DOHH2 (cell line): ENCODE measurements around the gene FBN3.

Experiments
- H3F3A ChIP-seq: fragments of 200-600 bp; sonication (generic), shearing (Covaris generic); 2 replicates; pipeline ENCODE4 v1.6.0; 2016; ENCODE audit warnings: antibody characterized with exemption, mild to moderate bottlenecking; ENCODE audit not compliant: control insufficient read depth, insufficient read depth
- H3K27ac ChIP-seq: fragments of 200-600 bp; sonication (generic); 2 replicates; pipeline ENCODE4 v1.5.1; 2014; ENCODE audit warnings: low read depth, mild to moderate bottlenecking, low read length, moderate library complexity
- H3K27me3 ChIP-seq: fragments of 200-600 bp; sonication (generic); 2 replicates; pipeline ENCODE4 v1.6.1; 2014; ENCODE audit warnings: mild to moderate bottlenecking, low read length, mixed read lengths; ENCODE audit not compliant: control insufficient read depth
- H3K36me3 ChIP-seq: fragments of 200-600 bp; sonication (generic); 2 replicates; pipeline ENCODE4 v1.6.1; 2014; ENCODE audit warnings: mild to moderate bottlenecking, low read length, moderate library complexity, mixed read lengths; ENCODE audit not compliant: control insufficient read depth
- H3K4me1 ChIP-seq: fragments of 200-600 bp; sonication (generic); 2 replicates; pipeline ENCODE4 v1.6.1; 2014; ENCODE audit warnings: mild to moderate bottlenecking, low read length, mixed read lengths; ENCODE audit not compliant: control insufficient read depth
- H3K4me2 ChIP-seq: fragments of 200-600 bp; sonication (generic); 2 replicates; pipeline ENCODE4 v1.6.0; 2014; ENCODE audit warnings: mild to moderate bottlenecking, low read length, moderate library complexity
- H3K4me3 ChIP-seq: fragments of 200-600 bp; sonication (generic); 2 replicates; pipeline ENCODE4 v1.5.1; 2014; ENCODE audit warnings: mild to moderate bottlenecking, low read length, mixed read lengths
- H3K79me2 ChIP-seq: fragments of 200-600 bp; sonication (generic); 2 replicates; pipeline ENCODE4 v1.6.1; 2014; ENCODE audit warnings: mild to moderate bottlenecking, low read length, mixed read lengths; ENCODE audit not compliant: control insufficient read depth
- H3K9me2 ChIP-seq: fragments of 200-600 bp; sonication (generic); replicated peaks from 2 replicates; pipeline ENCODE4 v1.6.1; 2014; ENCODE audit warnings: mild to moderate bottlenecking, low read length, mixed read lengths; ENCODE audit not compliant: control insufficient read depth
- H3K9me3 ChIP-seq: fragments of 200-600 bp; sonication (generic); 2 replicates; pipeline ENCODE4 v1.6.1; 2014; ENCODE audit warnings: antibody characterized with exemption, low read length, mixed read lengths; ENCODE audit not compliant: control insufficient read depth, insufficient read depth
- H4K20me1 ChIP-seq: fragments of 200-600 bp; sonication (generic); 2 replicates; pipeline ENCODE4 v1.6.0; 2014; ENCODE audit warnings: low read depth, mild to moderate bottlenecking, antibody characterized with exemption, low read length, moderate library complexity; ENCODE audit not compliant: control insufficient read depth, insufficient read depth
- EZH2phosphoT487 ChIP-seq: fragments of 200-600 bp; sonication (generic); IDR thresholded peaks from 2 replicates; pipeline ENCODE4 v1.6.1; 2017; ENCODE audit warnings: borderline replicate concordance, mild to moderate bottlenecking, antibody characterized with exemption, low read length, moderate library complexity, mixed read lengths
- TF ChIP-seq, protein P1 (sequence below): fragments of 200-600 bp; sonication (generic); IDR thresholded peaks from one replicate; pipeline ENCODE4 v1.5.1; 2014; ENCODE audit warnings: antibody characterized with exemption, mild to moderate bottlenecking, low read depth, low read length; ENCODE audit not compliant: poor library complexity, severe bottlenecking

Gene FBN3

DNA sequence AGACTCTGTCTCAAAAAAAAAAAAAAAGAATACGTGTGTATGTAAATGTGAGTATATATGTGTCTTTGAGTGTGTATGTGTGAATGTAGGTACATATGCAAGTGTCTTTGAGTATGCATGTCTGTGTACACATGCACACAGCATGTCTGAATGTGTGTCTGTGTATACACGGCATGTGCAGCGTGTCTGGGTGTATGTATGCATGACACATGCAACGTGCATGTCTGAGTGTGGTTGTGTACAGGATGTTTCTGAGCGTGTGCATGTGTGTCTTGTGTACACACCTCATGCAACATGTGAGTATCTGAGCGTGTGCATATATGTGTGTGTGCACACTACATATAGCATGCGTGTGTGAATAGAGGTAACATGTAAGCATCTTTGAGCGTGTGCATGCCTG lies 20.8 kb downstream of the FBN3 start:
- Histone ChIP-seq H4K20me1 (no peaks in the 10 kb centered on the region), H3K27ac (no peak overlapping the region), H3K4me2 (no peak overlapping the region), H3F3A (no peaks in the 10 kb centered on the region), H3K36me3 (no peaks in the 10 kb centered on the region), H3K4me3 (no peak overlapping the region), H3K4me1 (no peaks in the 10 kb centered on the region), H3K27me3 (no peaks in the 10 kb centered on the region), H3K9me3 (no peaks in the 10 kb centered on the region), H3K9me2 (no peaks in the 10 kb centered on the region), H3K79me2 (no peaks in the 10 kb centered on the region)
- TF ChIP-seq EZH2phosphoT487 = no peak
- TF ChIP-seq, protein P1, sequence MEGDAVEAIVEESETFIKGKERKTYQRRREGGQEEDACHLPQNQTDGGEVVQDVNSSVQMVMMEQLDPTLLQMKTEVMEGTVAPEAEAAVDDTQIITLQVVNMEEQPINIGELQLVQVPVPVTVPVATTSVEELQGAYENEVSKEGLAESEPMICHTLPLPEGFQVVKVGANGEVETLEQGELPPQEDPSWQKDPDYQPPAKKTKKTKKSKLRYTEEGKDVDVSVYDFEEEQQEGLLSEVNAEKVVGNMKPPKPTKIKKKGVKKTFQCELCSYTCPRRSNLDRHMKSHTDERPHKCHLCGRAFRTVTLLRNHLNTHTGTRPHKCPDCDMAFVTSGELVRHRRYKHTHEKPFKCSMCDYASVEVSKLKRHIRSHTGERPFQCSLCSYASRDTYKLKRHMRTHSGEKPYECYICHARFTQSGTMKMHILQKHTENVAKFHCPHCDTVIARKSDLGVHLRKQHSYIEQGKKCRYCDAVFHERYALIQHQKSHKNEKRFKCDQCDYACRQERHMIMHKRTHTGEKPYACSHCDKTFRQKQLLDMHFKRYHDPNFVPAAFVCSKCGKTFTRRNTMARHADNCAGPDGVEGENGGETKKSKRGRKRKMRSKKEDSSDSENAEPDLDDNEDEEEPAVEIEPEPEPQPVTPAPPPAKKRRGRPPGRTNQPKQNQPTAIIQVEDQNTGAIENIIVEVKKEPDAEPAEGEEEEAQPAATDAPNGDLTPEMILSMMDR = no peak

DNA sequence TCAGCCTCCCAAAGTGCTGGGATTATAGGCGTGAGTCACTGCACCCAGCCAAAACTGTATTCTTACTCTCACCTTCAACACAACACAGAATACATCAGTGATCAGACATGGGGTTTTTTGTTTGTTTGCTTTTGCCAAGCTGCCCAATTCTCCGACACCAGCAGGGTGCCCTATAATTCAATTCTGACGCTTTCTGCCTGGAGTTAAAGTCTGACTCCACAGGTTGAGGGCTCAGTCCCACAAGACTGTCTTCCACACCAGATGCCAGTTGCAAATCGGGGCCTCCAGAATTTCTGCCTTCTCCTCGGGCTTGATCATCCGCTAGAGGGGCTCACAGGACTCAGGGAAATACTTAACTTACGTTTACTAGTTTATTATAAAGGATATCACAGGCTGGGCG lies 22.1 kb downstream of the FBN3 start:
- H3K4me2 ChIP-seq = no peak overlapping the region
- H3K27me3 ChIP-seq = no peaks in the 10 kb centered on the region
- no peaks in the 10 kb centered on the region for H4K20me1 ChIP-seq
- H3K9me2 ChIP-seq = no peaks in the 10 kb centered on the region
- no peak overlapping the region for H3K4me3 ChIP-seq
- H3K9me3 ChIP-seq = no peaks in the 10 kb centered on the region
- no peaks in the 10 kb centered on the region for H3K4me1 ChIP-seq
- H3F3A ChIP-seq = no peaks in the 10 kb centered on the region
- H3K27ac ChIP-seq = no peak overlapping the region
- H3K36me3 ChIP-seq = no peaks in the 10 kb centered on the region
- TF ChIP-seq EZH2phosphoT487 = no peak
- TF ChIP-seq, protein P1 = no peak
- H3K79me2 ChIP-seq = no peaks in the 10 kb centered on the region

DNA sequence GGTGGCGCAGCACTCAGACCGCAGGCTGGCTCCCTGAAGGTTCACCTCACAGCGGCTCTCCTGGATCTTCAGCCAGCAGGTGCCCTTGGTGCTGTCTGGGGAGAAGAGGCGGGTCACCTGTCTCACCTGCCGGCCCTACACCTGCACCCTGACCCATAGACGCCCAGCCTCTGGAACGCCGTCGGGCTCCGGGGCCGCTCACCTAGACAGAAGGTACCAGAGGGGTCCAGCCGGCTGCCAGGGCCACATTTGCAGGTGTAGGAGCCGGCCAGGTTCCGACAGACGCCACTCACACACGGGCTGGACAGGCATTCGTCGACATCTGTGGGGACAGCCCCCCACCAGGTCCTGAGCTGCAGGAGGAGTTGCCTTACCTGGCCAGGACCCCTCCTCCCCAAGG lies 22.9 kb downstream of the FBN3 start:
- H3K79me2 ChIP-seq = no peaks in the 10 kb centered on the region
- H3K27ac ChIP-seq = no peak overlapping the region
- H4K20me1 ChIP-seq = no peaks in the 10 kb centered on the region
- no peaks in the 10 kb centered on the region for H3K36me3 ChIP-seq
- no peaks in the 10 kb centered on the region for H3F3A ChIP-seq
- no peaks in the 10 kb centered on the region for H3K27me3 ChIP-seq
- H3K9me2 ChIP-seq = no peaks in the 10 kb centered on the region
- no peak overlapping the region for H3K4me3 ChIP-seq
- H3K4me1 ChIP-seq = no peaks in the 10 kb centered on the region
- no peak overlapping the region for H3K4me2 ChIP-seq
- TF ChIP-seq EZH2phosphoT487 = no peak
- TF ChIP-seq, protein P1 = no peak
- H3K9me3 ChIP-seq = no peaks in the 10 kb centered on the region

DNA sequence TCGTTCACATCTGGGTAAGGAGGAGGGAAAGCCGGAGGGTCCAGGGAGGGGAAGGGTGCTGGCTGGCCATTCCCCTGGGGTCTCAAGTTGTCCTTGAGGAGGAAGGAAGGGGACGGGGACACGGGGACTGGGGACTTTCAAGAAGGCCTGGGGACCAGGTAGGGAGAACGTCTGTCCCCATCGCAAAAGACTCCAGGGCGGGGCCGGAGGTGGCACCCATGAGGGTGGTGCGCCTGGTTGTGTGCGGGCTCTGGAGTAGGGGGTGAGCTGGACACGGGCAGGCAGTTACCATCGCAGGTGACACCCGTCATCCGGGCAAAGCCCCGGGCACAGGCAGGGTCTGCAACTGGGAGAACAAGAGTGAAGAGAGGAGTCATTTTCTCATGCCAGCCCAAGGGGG lies 23.4 kb downstream of the FBN3 start:
- no peak for TF ChIP-seq EZH2phosphoT487
- TF ChIP-seq, protein P1 = no peak
- H3K79me2 ChIP-seq = no peaks in the 10 kb centered on the region
- no peaks in the 10 kb centered on the region for H3K9me3 ChIP-seq
- H3K4me2 ChIP-seq = no peak overlapping the region
- H3F3A ChIP-seq = no peaks in the 10 kb centered on the region
- no peaks in the 10 kb centered on the region for H3K4me1 ChIP-seq
- no peak overlapping the region for H3K27ac ChIP-seq
- no peak overlapping the region for H3K4me3 ChIP-seq
- H4K20me1 ChIP-seq = no peaks in the 10 kb centered on the region
- no peaks in the 10 kb centered on the region for H3K36me3 ChIP-seq
- no peaks in the 10 kb centered on the region for H3K27me3 ChIP-seq
- no peaks in the 10 kb centered on the region for H3K9me2 ChIP-seq
